ENCODE results near the gene DHODH.
"Not testable (repeated sequence)": the region's sequence is repeated elsewhere in the genome, so short reads cannot be mapped to it uniquely, and the experiment has no call there.

The DHODH gene

GRCh38 chr16:72057313-72057712 is 48.8 kb downstream of the DHODH start:
- not testable (repeated sequence) for DNase-seq

GRCh38 chr16:72059060-72059459 is 50.5 kb downstream of the DHODH start:
- DNase-seq: not testable (repeated sequence)

DNA sequence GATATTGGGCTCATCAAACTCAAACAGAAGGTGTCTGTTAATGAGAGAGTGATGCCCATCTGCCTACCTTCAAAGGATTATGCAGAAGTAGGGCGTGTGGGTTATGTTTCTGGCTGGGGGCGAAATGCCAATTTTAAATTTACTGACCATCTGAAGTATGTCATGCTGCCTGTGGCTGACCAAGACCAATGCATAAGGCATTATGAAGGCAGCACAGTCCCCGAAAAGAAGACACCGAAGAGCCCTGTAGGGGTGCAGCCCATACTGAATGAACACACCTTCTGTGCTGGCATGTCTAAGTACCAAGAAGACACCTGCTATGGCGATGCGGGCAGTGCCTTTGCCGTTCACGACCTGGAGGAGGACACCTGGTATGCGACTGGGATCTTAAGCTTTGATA is 51.9 kb downstream of the DHODH start:
- DNase-seq: no peak

DNA sequence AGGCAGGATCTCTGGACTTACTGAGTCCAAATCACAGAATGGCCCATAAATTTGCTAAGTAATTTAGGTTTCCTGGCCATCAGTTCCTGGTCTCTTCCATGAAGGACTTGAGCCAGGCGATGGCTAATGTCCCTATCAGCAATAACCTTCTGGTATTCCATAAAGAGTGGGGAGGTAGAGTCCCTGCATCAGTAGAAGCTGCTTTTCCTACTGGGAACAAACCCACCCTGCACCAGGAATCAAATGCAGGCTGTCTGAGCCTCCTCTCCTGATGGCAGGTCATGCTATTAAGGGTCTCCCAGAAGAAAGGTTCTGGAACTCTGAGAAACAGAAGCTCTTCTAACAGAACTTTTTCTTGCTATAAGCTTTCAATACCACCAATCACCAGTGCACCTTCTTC is 53.0 kb downstream of the DHODH start:
- DNase-seq: no peak

DNA sequence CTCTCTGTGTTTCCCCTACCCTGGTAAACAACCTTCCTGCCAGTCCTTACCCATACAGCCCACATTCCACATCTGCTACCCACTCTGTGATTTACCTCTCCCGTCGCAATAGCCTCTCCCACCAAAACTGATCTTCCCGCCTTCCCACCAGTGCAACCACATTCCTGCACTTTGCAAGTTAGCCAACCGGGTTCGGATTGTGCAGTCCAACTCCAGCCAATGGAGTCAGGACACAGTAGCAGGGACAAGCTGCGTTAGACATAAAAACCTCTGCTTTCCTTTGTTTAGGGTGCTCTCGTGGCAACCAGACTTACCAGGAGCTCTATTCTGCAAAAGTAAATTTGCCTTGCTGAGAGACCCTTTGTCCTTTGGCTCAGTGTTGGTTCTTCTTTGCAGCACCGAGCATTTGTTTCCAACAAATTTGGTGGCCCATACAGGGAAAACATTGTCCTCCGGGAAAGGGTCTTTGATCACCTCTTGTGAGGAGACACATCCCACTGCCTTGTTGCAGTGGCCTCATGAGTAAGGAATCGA is 55.9 kb downstream of the DHODH start:
- DNase-seq: no peak

DNA sequence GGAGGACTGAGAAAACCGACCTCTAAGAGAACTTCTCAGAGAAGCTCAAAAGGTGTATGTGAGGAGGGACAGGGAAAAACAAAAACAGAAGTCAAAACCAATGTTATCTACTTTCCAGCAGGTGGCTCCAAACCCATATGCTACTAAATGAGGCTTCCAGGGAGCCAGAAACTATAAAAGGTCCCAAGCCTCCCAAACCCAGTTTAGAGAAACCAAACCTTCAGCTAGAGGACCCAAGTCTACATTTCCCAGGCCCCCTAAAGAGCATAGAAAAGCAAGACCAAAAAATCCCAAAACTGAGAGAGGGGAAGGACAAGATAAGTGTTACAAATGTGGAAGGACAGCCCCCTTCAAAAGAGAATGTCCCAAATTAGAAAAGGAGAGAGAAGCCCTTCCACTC is 58.2 kb downstream of the DHODH start:
- peak; percentile 23 for DNase-seq

GRCh38 chr16:72068930-72069329 is 60.4 kb downstream of the DHODH start:
- DNase-seq: no peak

DNA sequence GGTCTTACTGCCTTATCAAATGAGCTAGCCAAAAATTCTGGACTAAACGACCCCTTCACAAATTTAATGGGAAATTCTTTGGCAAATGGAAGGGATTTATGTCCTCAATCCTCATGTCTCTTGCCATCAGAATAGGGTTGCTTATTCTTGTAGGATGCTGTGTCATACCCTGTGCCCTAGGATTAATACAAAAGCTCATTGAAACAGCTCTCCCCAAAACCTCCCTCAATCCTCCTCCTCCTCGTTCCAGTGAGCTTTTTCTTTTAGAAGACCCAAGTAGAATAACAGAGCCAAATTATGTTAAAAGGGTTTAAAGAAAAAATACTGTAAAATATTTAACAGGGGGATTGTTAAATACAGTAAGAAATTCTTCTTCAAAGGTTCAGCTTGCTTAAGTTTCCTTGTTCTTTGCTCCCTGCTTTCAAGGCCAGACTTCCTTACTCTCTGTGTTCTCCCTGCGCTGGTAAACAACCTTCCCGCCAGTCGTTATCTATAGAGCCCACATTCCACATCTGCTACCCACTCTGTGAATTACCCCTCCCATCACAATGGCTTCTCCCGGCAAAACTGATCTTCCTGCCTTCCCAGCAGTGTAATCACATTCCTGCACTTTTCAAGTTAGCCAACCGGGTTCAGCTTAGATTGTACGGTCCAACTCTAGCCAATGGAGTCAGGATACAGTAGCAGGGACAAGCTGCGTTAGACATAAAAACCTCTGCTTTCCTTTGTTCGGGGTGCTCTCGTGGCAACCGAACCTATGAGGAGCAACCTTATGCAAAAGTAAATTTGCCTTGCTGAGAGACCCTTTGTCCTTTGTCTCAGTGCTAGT is 64.2 kb downstream of the DHODH start:
- DNase-seq: no peak

- DNase-seq: no peak
Observed at GRCh38 chr16:72073560-72074230, 65.2 kb downstream of the DHODH start.

DNA sequence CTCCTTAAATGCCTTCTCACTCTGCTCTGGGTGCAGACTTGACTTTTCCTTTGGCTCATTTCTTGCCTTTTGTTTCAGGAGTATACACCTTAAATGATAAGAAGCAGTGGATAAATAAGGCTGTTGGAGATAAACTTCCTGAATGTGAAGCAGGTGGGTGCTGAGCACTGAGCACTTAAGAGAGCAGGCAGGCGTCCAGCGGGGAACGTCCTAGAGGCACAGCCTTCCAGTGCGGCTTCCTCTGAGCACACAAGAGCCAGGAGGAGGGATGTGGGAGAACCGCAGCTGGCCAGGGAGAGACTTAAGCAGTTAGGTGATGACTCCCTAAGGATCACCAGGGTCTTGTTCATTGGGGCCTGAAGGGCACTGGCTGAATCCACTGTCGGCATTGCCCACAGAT is 66.5 kb downstream of the DHODH start:
- not testable (repeated sequence) for DNase-seq

All from CD4-positive, alpha-beta T cell treated with Interleukin-12 subunit alpha and Interleukin-12 subunit beta, for 1 hour (primary cell).